Esophagus squamous epithelium (tissue), 4 donors: ENCODE results near the gene BANP.
"Not testable (repeated sequence)": the region's sequence is repeated elsewhere in the genome, so short reads cannot be mapped to it uniquely, and the experiment has no call there.

Experiments
- CTCF ChIP-seq, 6 experiments: fragments of 450-650 bp in 4 of 6; fragments of 200-600 bp in 2 of 6; sonication (generic) in 2 of 6; IDR thresholded peaks; one replicate each; pipeline ENCODE4 v1.5.1; 2016 to 2019; ENCODE audit warnings: antibody characterized with exemption in 6 of 6, mild to moderate bottlenecking in 4 of 6, moderate library complexity in 4 of 6
- POLR2A ChIP-seq, 4 donors: fragments of 450-650 bp; IDR thresholded peaks; one replicate each; pipeline ENCODE4 v1.6.1; 2017; ENCODE audit warnings: antibody characterized with exemption in 4 of 4, mild to moderate bottlenecking in 4 of 4, moderate library complexity in 3 of 4

DNA sequence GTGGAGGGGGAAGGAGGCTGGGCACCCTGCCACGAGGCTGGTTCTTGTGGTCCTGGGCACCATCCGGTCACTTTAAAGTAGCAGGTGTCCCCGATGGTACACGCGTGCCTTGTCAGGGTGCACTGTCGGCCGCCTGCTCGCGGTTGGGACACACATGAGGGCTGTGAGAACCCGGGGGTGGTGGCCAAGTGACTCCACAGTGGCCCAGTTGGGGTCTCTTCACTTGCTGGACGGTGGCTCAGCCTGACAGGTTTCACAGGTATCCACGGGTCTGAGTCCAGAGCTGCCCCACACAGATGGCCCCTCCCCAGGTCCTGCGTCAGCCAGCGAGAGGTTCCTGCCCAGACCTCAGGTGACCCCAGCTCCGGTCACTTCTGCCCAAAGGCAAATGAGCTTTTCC is 137.8 kb downstream of the BANP start:
- not testable (repeated sequence) for TF ChIP-seq CTCF, POLR2A (IDR thresholded peaks at IDR 0.05)
